Activated T-helper 1 cell treated with Interleukin-2 at 50 U/mL for 16 hours (primary cell): Measurements from ENCODE around the gene MPG.

Experiments used
- DNase-seq: peaks from one replicate; pipeline ENCODE4 v3.0.0-alpha.2; 2020; ENCODE audit warnings: low read depth

MPG gene

DNA sequence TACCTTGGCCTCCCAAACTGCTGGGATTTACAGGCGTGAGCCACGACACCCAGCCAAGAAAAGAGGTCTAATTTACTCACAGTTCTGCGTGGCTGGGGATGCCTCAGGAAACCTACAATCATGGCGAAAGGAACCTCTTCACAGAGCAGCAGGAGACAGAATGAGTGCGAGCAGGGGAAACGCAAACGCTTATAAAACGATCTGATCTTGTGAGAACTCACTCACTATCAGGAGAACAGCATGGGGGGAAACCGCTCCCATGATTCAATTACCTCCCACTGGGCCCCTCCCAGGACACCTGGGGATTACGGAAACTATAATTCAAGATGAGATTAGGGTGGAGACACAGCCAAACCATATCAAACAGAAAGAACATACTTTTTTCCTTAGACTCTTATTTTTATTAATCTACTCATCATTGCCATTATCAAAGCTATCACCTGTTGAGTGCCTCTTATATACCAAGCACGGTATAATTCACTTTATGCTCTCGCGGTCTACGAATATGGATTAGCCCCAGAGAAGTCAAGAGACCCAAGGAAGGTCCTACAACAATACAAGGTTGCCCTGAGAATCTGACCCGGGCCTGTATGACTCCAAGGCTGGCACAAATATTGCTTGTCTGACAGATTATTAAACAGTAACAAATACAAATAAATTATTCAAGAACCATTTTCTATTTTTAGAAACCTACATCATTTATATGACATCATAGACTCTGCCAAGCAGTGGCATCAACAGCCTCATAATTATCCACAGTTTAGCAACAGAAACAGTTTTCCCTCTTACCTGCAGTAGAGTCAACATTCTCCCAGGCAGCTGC lies 27.0 kb upstream of the MPG start:
- DNase-seq, result no peak

DNA sequence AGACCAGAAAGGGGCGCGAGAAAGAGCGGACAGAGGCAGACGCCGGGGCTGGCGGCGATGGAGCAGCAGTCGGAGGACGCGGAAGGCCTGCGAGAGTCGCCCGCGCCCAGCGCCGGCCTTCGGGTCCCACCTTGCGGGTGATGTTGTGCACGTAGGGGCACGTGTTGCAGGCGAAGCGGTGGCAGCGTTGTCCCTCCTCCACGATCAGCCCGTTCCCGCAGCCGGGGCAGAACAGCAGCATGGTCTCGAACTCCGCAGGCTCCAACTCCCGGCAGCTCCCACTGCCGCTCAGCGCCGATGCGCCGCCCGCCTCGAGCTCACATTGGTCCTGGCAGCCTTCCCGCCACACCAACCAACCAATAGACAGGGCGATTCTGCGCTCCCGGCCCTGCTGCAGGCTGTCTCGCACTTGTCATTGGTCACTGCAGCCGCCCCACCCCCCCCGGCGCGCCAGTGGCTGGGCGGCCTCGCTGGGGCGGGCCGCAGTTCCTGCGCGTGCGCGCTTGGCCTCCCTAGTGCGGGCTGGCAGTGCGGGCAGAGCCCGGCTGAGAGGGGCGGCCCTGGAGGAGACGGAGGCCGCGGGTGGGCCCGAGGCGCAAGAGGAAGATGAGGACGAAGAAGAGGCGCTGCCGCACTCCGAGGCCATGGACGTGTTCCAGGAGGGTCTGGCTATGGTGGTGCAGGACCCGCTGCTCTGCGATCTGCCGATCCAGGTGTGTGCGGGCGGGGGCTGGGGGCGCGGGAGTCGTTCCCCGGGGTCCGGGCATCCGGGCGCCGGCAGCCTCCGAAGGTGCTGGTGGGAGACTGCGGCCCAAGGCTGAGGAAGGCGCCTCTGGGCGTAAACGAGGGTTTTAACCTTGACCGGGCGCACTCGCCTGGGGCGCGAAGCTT lies 24.4 kb upstream of the MPG start, which contains the start of the genes POLR3K and SNRNP25:
POLR3K (minus strand) TSS at position 263 of the 891 bp plus-strand sequence; CDS start at position 241, 22 bp downstream.
SNRNP25 (plus strand) TSS at position 483 of the 891 bp plus-strand sequence; CDS start at position 672, 189 bp downstream.
- DNase-seq, result peak; percentile 94

DNA sequence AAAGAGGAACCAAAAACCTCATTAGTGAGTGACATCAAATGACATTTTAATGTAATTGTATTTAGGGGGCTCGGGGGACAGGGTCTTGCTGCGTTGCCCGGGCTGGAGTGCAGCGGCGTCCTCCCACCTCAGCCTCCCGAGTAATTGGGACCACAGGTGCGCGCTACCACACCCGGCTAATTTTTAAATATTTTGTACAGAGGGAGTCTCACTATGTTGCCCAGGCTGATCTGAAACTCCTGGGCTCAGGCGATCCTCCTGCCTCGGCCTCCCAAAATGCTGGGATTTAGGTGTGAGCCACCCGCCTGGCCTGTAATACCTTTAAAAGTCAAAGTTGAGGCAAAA lies 23.8 kb upstream of the MPG start:
- DNase-seq, result no peak

DNA sequence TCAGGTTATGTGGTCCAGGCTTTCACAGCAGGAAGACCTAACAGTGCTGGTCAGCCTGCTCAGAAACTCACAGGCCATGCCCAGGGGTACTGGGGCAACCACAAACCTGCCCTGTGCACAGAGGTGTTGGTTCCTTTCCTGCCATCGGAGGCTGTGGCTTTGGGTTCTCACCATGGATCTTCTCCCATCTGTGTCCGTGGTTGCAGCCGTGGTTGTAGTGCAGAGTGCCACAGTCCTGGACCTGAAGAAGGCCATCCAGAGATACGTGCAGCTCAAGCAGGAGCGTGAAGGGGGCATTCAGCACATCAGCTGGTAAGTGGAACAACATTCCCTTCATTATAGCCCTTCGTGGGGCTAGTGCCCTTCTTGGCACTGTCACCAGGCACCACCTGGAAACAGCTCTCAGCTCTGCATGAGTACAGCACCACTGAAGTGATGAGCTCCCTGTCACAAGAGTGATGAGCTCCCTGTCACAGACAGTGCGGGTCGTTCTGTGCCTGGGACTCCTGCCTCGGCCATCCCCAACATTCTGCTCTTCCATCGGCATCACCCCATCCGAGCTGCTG lies 22.4 kb upstream of the MPG start:
- DNase-seq, result no peak

DNA sequence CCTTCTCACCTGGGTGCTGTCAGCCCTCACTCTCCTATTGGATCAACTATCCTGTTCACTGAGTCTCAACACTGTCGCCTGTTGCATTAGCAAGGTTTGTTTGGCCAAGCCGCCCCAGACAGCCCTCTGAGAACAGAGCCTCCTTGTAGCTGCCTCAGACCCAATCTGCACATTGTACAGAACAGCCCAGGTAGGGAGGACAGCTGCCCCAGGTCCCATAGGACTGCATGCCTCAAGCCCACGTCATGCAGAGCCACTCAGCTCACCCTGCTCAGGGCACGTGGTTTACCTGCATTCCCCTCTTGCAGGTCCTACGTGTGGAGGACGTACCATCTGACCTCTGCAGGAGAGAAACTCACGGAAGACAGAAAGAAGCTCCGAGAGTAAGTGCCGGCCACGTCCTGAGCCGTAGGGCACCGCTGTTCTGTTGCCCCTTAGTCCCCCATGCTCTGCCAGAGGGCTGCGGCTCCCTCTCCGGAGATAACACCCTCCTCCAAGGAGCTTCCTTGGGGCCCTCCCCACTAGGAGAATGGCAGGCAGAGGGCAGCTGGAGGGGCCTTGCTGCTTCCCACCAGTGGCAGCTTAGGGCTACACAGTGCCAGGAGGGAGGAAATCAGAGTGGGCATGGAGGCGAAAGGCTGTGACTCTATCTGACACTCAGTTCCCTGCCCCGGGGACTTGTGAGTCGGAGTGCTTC lies 21.6 kb upstream of the MPG start:
- no peak for DNase-seq

DNA sequence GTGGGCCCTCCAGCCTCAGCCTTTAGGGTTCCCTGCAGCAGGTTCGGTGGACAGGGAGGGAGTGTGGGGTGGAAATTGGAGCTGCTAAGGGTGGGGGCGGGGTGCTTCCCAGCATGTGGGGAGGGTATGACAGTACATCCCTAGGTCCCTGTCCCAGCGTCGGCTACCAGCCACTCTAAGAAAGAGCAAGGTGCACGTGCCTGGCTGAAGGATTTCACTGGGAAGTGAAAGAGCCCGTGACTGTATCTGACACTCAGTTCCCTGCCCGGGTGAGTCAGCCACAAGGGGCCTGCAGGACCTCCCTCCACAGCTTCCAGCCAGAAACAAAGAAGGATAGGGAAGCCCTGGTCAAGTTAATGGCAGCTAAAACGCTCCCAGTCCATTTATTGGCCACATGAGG lies 20.3 kb upstream of the MPG start:
- no peak for DNase-seq

DNA sequence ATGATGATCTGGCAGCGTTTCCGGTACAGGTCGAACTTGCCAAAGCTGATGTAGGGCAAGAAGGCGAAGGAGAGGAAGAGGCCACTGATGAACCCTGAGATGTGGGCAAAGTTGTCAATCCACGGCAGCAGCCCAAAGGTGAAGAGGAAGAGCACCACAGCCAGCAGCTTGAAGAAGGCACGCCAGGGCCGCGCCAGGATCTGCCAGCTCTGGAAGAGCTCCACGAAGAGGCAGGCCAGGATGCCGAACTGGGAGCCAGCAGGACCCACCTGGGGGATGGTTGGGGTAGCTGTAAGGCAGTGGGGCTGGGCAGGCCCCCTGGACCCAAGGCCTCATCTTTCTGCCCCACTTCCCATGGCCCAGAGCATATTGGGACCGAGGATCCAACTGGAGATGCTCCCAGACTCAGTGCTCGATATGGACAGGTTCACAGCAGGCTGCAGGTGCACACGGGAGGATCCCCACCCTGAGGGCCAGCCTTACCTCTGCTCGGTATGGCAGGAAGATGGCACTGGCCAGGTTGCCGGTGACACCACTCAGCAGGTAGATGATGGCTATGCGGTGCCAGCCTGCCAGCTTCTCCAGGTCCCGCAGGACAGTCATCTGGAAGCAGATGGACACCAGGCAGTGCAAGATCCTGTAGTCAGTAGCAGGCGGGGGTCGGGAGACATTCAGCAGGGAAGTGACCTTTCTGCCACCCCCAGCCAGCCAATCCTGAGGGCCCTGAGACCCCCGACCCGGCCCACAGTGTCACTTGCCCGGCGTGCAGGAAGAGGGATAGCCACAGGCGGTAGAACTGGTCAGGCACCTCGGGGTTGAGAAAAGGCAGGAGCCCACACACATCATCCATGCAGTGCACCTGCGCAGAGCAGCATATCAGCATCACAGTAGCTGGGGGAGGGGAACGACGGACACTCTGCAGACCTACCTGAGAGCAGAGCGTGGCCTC lies 19.3 kb upstream of the MPG start:
- DNase-seq, result no peak

DNA sequence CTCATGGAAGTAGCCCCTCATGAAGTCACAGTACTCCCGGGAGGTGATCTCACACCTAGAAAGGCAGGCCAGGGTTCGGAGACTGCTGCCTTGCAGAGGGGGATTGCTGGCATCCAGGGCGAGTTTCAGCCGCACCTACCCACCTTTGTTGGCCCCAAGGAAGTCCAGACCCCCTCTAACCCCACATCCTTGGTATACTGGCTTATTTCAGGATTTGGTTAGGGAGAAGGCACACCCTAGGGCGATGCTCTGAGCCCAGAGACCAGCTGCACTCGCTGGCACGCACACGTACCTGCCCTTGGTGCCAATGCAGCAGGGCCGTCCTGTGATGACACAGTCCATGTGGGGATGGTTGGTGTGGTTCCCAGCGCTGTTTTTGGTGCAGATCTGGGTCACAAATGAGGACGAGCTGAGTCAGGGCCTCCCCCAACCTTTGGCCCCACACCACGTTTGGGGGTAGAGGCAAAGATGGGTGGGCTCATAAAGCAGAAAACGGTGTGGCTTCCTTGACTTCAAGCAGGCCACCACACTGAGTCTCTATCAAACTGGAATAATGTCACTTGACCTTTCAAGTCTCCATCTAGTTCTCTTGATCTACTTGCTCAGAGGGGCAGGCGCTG lies 18.5 kb upstream of the MPG start:
- DNase-seq, result no peak

DNA sequence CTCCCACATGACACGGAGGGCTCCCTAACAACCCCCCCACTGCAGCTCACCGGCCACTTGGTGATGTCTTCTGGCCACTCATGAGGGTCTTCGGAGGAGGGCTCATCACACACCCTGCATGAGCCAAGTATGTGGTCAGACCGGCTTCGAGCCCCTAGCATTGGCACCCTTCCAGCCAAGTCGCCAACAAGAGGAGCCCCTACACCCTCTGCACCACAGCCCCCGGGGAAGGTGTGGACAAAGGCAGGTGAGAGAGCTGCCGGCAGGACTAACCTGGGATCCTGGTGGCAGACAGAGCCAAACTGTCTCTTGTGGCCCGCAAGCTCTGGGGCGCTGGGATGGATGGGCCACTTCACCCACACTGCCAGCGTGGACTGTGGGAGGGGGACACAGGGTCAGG lies 17.9 kb upstream of the MPG start:
- no peak for DNase-seq

DNA sequence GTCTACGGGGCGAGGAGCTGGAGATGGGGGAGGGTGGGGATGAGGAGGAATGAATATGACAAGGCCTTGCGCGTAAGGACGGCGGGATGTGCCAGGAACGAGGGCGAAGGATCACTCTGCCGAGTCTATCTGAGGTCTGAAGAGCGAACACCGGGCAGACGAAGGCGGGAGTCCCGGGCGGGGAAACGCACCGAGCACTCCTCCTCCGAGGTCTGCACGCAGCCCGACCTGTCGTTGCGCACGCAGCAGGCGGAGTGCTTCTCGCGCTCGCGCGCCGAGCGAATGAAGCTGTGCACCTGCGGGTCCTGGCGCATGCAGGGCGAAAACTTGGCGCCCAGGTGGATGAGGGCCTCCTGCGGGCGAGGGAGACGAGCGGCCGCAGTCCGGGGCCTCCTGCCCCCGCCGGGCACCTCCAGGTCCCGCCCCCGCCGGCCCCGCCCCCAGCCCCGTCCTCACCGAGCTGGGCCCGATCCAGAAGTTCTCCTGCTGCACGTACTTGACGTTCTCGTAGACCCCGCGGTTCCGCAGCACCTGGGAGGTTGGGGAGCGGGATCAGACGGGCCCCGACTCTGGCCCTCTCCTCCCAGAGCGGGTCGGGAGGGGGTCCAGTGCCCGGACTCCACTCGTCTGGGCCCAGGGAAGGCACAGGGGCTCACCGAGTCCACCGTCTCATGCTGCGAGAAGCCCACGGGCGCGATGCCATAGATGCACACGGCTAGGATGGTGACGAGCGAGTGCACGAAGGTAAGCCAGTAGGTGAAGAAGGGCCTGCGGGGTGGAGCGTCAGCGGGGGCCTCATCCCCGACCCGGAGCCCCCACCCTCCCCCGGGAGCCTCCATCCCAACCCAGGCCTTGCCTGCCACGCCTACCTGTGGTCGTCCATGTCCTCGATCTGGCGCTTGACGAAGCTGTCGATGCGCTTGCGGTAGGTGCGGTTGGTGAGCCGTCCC lies 16.8 kb upstream of the MPG start:
- no peak for DNase-seq

DNA sequence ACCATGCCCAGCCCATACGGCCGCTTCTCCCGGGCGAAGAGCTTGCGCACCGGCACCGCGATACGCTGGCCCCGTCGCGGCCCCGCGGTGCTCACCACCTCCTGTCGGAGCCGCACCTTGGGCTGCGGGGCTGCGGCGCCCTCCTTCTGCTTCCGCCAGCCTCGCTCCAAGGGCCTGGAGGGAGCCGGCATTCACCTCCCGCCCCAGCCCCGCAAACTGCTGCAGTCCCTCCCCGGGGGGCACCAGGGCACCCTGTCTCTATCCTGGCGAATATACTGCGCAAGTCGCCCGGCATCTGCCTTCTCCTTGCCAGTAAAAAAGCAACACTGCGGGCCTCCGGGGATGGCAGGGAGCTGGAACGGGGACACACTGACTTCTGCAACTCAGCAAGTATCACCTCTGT lies 16.1 kb upstream of the MPG start:
- no peak for DNase-seq

DNA sequence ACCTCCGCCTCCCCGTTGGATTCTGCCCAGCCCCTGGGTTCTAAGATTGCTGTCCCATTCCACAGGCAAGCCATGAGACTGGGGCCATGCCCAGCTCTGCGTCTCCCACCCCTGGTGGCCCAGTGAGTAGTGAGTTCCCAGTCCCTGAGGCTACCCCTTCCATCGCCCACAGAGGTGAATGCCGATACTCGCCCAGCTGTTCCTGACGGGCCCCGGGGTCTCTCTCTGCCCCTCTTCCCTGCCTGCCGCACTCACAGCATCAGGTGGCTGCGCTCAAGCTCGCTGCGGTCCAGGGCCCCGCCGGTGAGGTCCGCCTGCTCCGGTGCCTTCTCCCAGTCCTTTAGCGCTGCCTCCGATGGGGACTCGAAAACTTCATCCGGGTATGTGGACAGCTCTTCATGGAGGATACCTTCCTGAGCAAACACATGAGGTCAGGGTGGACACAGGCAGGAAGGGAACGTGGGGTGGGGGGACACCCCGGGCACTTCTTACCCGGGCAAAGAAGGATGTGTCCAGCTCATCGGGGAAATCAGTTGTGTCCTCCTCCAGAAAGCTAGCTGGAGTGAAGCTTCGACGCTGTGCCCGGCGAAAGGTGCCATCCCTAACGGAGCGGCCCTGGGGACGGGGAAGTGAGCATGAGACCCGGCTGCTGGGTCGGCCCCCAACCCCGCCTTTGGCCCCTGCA lies 15.6 kb upstream of the MPG start:
- no peak for DNase-seq

DNA sequence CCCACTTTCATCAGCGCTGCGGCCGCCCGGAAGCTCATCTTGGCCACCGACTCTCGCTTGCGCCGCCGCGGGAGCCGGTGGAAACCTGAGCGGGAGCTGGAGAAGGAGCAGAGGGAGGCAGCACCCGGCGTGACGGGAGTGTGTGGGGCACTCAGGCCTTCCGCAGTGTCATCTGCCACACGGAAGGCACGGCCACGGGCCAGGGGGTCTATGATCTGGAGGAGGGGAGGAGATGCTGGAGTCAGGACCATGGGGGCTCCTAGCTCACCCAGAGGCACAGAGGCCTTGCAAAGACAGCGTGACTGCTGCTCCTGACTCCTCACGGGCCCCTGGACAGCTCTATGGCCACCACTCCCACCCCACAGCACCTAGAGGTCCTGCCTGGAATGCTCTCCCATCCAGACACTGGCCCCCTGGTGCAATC lies 15.0 kb upstream of the MPG start:
- no peak for DNase-seq

DNA sequence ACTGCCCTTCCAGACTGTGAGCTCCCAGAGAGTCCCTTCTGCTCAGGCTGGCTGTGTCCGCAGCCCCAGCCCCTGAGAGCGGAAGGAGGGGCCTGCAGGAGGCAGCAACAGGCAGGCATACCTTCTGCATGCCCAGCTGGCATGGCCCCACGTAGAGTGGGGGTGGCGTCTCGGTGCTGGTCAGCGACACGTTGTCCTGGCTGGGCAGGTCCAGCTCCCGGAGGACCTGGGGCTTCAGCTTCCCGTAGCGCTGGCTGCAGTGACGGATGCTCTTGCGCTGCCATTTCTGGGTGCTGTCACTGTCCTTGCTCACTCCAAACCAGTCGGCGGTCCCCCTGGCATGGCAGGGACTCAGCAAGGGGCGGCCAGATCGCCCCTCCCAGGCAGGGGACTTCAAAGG lies 14.6 kb upstream of the MPG start:
- DNase-seq, result no peak

DNA sequence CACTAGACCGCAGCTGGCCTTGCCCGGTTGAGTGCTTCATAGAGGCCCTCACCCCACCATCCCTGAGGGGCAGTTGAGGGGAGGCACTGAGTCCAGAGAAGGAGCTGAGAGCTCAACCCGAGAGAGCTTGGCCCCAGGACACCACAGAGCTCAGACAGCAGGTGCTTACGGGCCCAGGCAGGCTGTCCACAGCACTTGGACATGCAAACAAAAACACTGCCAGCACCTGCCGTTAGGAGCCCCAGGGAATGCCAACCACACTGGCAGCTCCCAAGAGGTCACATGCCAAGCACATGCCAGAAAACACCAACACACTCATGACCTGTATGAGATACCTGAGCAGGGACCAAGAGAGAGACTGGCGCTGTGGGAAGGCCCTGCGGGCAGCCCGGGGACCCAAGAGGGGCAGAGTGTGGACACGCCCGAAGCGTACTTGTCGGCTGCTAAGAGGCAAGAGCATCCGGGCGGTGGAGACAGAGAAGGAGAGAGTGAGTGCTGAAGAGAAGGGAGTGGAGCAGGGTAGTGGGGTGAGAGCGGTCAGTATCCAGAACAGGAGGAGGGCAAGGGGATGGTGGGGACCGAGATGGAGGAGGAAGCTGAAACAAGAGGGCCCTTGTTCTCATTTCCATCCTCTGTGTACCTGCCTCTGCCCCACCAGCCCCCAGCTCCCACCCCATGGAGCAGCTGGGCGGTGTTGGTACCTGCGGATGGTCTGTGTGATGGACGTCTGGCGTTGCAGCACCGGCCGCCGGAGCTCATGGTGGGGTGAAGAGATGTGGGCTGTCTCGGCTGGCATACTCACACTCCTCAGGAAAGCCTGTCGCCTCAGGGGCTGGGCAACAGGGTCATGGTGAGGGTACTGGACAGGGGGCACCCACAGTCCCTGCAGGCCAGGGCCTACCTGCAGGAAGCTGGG lies 13.8 kb upstream of the MPG start:
- DNase-seq, result no peak

DNA sequence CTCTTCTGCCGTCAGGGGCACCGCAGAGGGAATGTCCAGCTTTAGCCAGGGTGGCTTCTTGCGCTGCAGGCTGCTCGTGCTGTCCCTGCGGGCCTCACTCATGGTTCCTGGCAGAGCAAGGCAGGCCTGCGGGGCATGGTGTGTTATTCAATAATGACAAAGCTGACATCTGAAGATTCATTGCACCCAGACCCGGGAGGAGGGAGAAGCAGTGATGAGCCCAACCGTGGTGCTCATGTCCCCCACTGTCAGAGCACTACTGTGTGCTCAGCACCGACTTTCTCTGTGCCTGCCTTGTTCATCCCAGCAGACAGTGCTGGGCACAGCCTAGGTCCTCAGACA lies 13.1 kb upstream of the MPG start:
- no peak for DNase-seq

DNA sequence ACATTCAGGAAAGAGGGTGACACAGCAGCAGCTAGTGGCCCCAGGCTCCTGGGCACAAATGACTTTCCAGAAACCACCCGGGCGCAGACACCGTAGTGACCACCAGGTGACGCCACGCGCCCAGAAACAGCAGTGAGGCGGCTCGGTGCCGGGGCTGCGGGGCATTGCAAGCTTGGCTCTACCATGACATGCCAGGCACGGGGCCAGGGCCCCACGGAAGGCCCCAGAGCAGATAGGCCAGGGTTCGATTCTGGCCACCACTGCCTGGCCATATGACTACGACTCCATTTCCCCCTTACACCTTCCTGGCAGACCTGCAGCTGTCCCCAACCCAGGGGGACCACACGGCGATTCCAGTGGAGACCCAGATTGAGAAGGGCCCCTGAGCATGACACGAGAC lies 12.3 kb upstream of the MPG start:
- peak; percentile 71 for DNase-seq
